PC-3 (cell line): ENCODE results near the gene SETBP1. TPM values are rescaled to one million over a fixed set of nuclear protein-coding genes. Genes with fewer than 3 reads are reported as not detected.

ENCODE experiments used
- ATAC-seq: fragments of 200-7000 bp; cut with Tn5 transposase; 2 replicates; pipeline ENCODE4 v1.9.1; 2020; ENCODE audit warnings: mild to moderate bottlenecking, moderate library complexity
- BruUV-seq: library from RNA; stranded (reverse); fragments of 400-500 nt; replicated peaks from 2 replicates; lab custom pipeline; 2021; lab: Mats Ljungman, UMichigan
- CTCF ChIA-PET: fragments of 300-600 bp; sonication (Branson Sonifier 250); formaldehyde crosslinking; loops from one replicate; lab custom pipeline; 2022; ENCODE audit warnings: antibody characterized with exemption; lab: Charles Lee
- POLR2A ChIA-PET: fragments of 300-600 bp; sonication (Branson Sonifier 250); formaldehyde crosslinking; loops from one replicate; lab custom pipeline; 2022; ENCODE audit warnings: antibody characterized with exemption; ENCODE audit not compliant: unreplicated experiment; lab: Charles Lee
- DNase-seq: peaks from one replicate; pipeline ENCODE4 v3.0.0-alpha.2; 2015
- H2AFZ ChIP-seq: fragments of 300-600 bp; sonication (generic); 2 replicates; pipeline ENCODE4 v1.6.0; 2016; ENCODE audit warnings: antibody characterized with exemption, low read length
- H3F3A ChIP-seq: fragments of 300-600 bp; sonication (generic); one replicate; pipeline ENCODE4 v1.6.0; 2017; ENCODE audit warnings: antibody characterized with exemption, low read length, control low read depth, mild to moderate bottlenecking; ENCODE audit not compliant: unreplicated experiment
- H3K27ac ChIP-seq: fragments of 300-600 bp; sonication (generic); 2 replicates; pipeline ENCODE4 v1.5.1; 2016; ENCODE audit warnings: mild to moderate bottlenecking, low read length
- H3K27me3 ChIP-seq: fragments of 300-600 bp; sonication (generic); 2 replicates; pipeline ENCODE4 v1.6.1; 2016; ENCODE audit warnings: low read length, mixed read lengths
- H3K36me3 ChIP-seq: fragments of 300-600 bp; sonication (generic); 2 replicates; pipeline ENCODE4 v1.6.1; 2016; ENCODE audit warnings: low read depth, mixed run types, low read length, mixed read lengths
- H3K4me1 ChIP-seq: fragments of 300-600 bp; sonication (generic); 2 replicates; pipeline ENCODE4 v1.5.1; 2016; ENCODE audit warnings: low read length; ENCODE audit not compliant: insufficient read depth
- H3K4me2 ChIP-seq: fragments of 300-600 bp; sonication (generic); 2 replicates; pipeline ENCODE4 v1.6.0; 2016; ENCODE audit warnings: low read length
- H3K4me3 ChIP-seq: fragments of 300-600 bp; sonication (generic); 2 replicates; pipeline ENCODE4 v1.5.1; 2016; ENCODE audit warnings: mild to moderate bottlenecking, low read length, mixed read lengths
- H3K79me2 ChIP-seq: fragments of 300-600 bp; sonication (generic); 2 replicates; pipeline ENCODE4 v1.6.1; 2017; ENCODE audit warnings: low read length, mixed read lengths
- H3K9ac ChIP-seq: fragments of 300-600 bp; sonication (generic); 2 replicates; pipeline ENCODE4 v1.6.0; 2016; ENCODE audit warnings: mild to moderate bottlenecking, low read length
- H3K9me2 ChIP-seq: fragments of 300-600 bp; sonication (generic); replicated peaks from 2 replicates; pipeline ENCODE4 v1.6.1; 2016; ENCODE audit warnings: mixed run types, low read length, mixed read lengths
- H3K9me3 ChIP-seq: fragments of 300-600 bp; sonication (generic); 2 replicates; pipeline ENCODE4 v1.6.1; 2016; ENCODE audit warnings: low read length, mixed read lengths
- H4K20me1 ChIP-seq: fragments of 300-600 bp; sonication (generic); 2 replicates; pipeline ENCODE4 v1.6.1; 2016; ENCODE audit warnings: low read length, mixed read lengths
- CTCF ChIP-seq: fragments of 300-600 bp; sonication (generic); conservative IDR thresholded peaks from 2 replicates; pipeline ENCODE4 v1.5.1; 2017; ENCODE audit warnings: antibody characterized with exemption, low read depth, mild to moderate bottlenecking, low read length
- EZH2 ChIP-seq: fragments of 300-600 bp; sonication (generic); IDR thresholded peaks from one replicate; pipeline ENCODE4 v1.6.1; 2017; ENCODE audit warnings: antibody characterized with exemption, mild to moderate bottlenecking, low read length; ENCODE audit not compliant: unreplicated experiment
- EZH2phosphoT487 ChIP-seq: fragments of 300-600 bp; sonication (generic); IDR thresholded peaks from 2 replicates; pipeline ENCODE4 v1.6.1; 2018; ENCODE audit warnings: mild to moderate bottlenecking, antibody characterized with exemption, low read length, borderline replicate concordance
- intact Hi-C: fragments of 100-400 bp; cut with micrococcal nuclease; formaldehyde crosslinking; loops from 2 replicates; pipeline ENCODE4 v1.9.0; 2023
- total RNA-seq: library from RNA; depleted of rRNA; stranded (reverse); fragments of >200 nt; gene quantifications from 2 replicates; pipeline ENCODE4 v1.2.3, GENCODE V29; 2014

SETBP1 gene
- total RNA-seq, 1 experiment from 2014 or later: 2.3 TPM

- no peak overlapping the region for H3K4me2 ChIP-seq
- CTCF ChIA-PET: no interaction called here
- H3K9me2 ChIP-seq: no peaks in the 10 kb centered on the region
- no peaks in the 10 kb centered on the region for H3K27me3 ChIP-seq
- no peaks in the 10 kb centered on the region for H3K9me3 ChIP-seq
- peak; percentile 55 for ATAC-seq
- POLR2A ChIA-PET: no interaction called here
- BruUV-seq: no TSS peak
- intact Hi-C loops: no loop called here
- no peak overlapping the region for H2AFZ ChIP-seq
- no peaks in the 10 kb centered on the region for H4K20me1 ChIP-seq
- TF ChIP-seq CTCF: no peak
- TF ChIP-seq EZH2: no peak
- no peak for TF ChIP-seq EZH2phosphoT487
- H3F3A ChIP-seq: no peaks in the 10 kb centered on the region
- DNase-seq: peak; percentile 12
- H3K36me3 ChIP-seq: no peaks in the 10 kb centered on the region
- H3K4me1 ChIP-seq: no peaks in the 10 kb centered on the region
- H3K79me2 ChIP-seq: no peaks in the 10 kb centered on the region
- no peak overlapping the region for H3K27ac ChIP-seq
- H3K4me3 ChIP-seq: no peak overlapping the region
- H3K9ac ChIP-seq: no peak overlapping the region
These were observed 258.3 kb downstream of the SETBP1 start for GRCh38 chr18:44938720-44939665.

GRCh38 chr18:44941516-44941915 is 260.8 kb downstream of the SETBP1 start:
- BruUV-seq: no TSS peak
- Histone ChIP-seq H3K36me3 (no peaks in the 10 kb centered on the region), H3K4me1 (no peaks in the 10 kb centered on the region), H4K20me1 (no peaks in the 10 kb centered on the region), H3K4me2 (no peak overlapping the region), H3K9ac (no peak overlapping the region), H3K27ac (no peak overlapping the region), H3K27me3 (no peaks in the 10 kb centered on the region), H3K9me3 (no peaks in the 10 kb centered on the region), H3K4me3 (no peak overlapping the region), H3F3A (no peaks in the 10 kb centered on the region), H3K9me2 (no peaks in the 10 kb centered on the region), H2AFZ (no peak overlapping the region), H3K79me2 (no peaks in the 10 kb centered on the region)
- POLR2A ChIA-PET: no interaction called here
- no peak for TF ChIP-seq EZH2phosphoT487
- TF ChIP-seq CTCF: no peak
- CTCF ChIA-PET: no interaction called here
- DNase-seq: no peak
- ATAC-seq: no peak
- intact Hi-C loops: no loop called here

GRCh38 chr18:44942073-44942472 is 261.4 kb downstream of the SETBP1 start:
- H3K9ac ChIP-seq: no peak overlapping the region
- H3K4me2 ChIP-seq: no peak overlapping the region
- TF ChIP-seq EZH2phosphoT487 (no peak), CTCF (no peak), EZH2 (no peak)
- H4K20me1 ChIP-seq: no peaks in the 10 kb centered on the region
- CTCF ChIA-PET: no interaction called here
- no TSS peak for BruUV-seq
- intact Hi-C loops: no loop called here
- no peak overlapping the region for H3K4me3 ChIP-seq
- H3K4me1 ChIP-seq: no peaks in the 10 kb centered on the region
- H3K36me3 ChIP-seq: no peaks in the 10 kb centered on the region
- no peak overlapping the region for H2AFZ ChIP-seq
- no peaks in the 10 kb centered on the region for H3K27me3 ChIP-seq
- no peaks in the 10 kb centered on the region for H3K79me2 ChIP-seq
- POLR2A ChIA-PET: no interaction called here
- H3K9me2 ChIP-seq: no peaks in the 10 kb centered on the region
- H3K27ac ChIP-seq: no peak overlapping the region
- H3K9me3 ChIP-seq: no peaks in the 10 kb centered on the region
- DNase-seq (no peak), ATAC-seq (no peak)
- no peaks in the 10 kb centered on the region for H3F3A ChIP-seq
